HepG2 (cell line): ENCODE data around the gene HPD. TPM values are rescaled to one million over a fixed set of nuclear protein-coding genes. Genes with fewer than 3 reads are reported as not detected.

Experiments used
- AGO1 ChIP-seq: fragments of 200-400 bp; formaldehyde crosslinking; IDR thresholded peaks from 2 replicates; pipeline ENCODE4 v1.6.1; 2017; ENCODE audit warnings: mild to moderate bottlenecking, low read depth, low read length, moderate library complexity; ENCODE audit not compliant: poor library complexity, severe bottlenecking
- DNMT3B ChIP-seq: conservative IDR thresholded peaks from 2 replicates; pipeline ENCODE4 v1.6.1; 2016; ENCODE audit warnings: missing biosample characterization, control low read depth
- DR1 ChIP-seq: sonication (generic); formaldehyde crosslinking; IDR thresholded peaks from 2 replicates; pipeline ENCODE4 v1.8.0; 2021; ENCODE audit warnings: mild to moderate bottlenecking, missing genetic modification reagents, inconsistent platforms
- GPN1 ChIP-seq: sonication (generic); formaldehyde crosslinking; IDR thresholded peaks from 2 replicates; pipeline ENCODE4 v1.5.1; 2020; ENCODE audit warnings: missing genetic modification reagents, borderline replicate concordance
- IKZF1 ChIP-seq: fragments of 450-650 bp; IDR thresholded peaks from 2 replicates; pipeline ENCODE4 v1.7.1; 2016
- KDM1A ChIP-seq: IDR thresholded peaks from 2 replicates; pipeline ENCODE4 v1.6.1; 2016; ENCODE audit warnings: missing compliant biosample characterization
- MIXL1 ChIP-seq: IDR thresholded peaks from 2 replicates; pipeline ENCODE4 v1.6.1; 2016
- MTA1 ChIP-seq: sonication (generic); formaldehyde crosslinking; IDR thresholded peaks from 2 replicates; pipeline ENCODE4 v1.4.0; 2020; ENCODE audit warnings: missing genetic modification reagents, mild to moderate bottlenecking, borderline replicate concordance
- NPAS2 ChIP-seq: sonication (generic); formaldehyde crosslinking; IDR thresholded peaks from 2 replicates; pipeline ENCODE4 v1.8.0; 2022; ENCODE audit warnings: mild to moderate bottlenecking, missing genetic modification reagents, borderline replicate concordance
- REXO4 ChIP-seq: sonication (generic); formaldehyde crosslinking; IDR thresholded peaks from 2 replicates; pipeline ENCODE4 v1.8.0; 2022; ENCODE audit warnings: missing genetic modification reagents, mild to moderate bottlenecking, borderline replicate concordance
- RNF2 ChIP-seq: fragments of 450-650 bp; conservative IDR thresholded peaks from 2 replicates; pipeline ENCODE4 v1.6.1; 2016; ENCODE audit warnings: low read depth
- SIX1 ChIP-seq: sonication (generic); formaldehyde crosslinking; IDR thresholded peaks from 2 replicates; pipeline ENCODE4 v1.4.0; 2020; ENCODE audit warnings: missing genetic modification reagents, borderline replicate concordance
- SRY ChIP-seq: sonication (generic); formaldehyde crosslinking; IDR thresholded peaks from 2 replicates; pipeline ENCODE4 v1.8.0; 2022; ENCODE audit warnings: mild to moderate bottlenecking, missing genetic modification reagents
- TBX2 ChIP-seq: sonication (generic); formaldehyde crosslinking; IDR thresholded peaks from 2 replicates; pipeline ENCODE4 v1.5.0; 2020; ENCODE audit warnings: missing genetic modification reagents, mild to moderate bottlenecking, borderline replicate concordance
- TEAD2 ChIP-seq: sonication (generic); formaldehyde crosslinking; IDR thresholded peaks from 2 replicates; pipeline ENCODE4 v1.9.0; 2021; ENCODE audit warnings: missing genetic modification reagents
- ZBTB20 ChIP-seq: sonication (generic); formaldehyde crosslinking; IDR thresholded peaks from 2 replicates; pipeline ENCODE4 v1.8.1; 2023; ENCODE audit warnings: missing genetic modification reagents, low read depth, mild to moderate bottlenecking, borderline replicate concordance
- ZFP90 ChIP-seq: sonication (generic); formaldehyde crosslinking; IDR thresholded peaks from 2 replicates; pipeline ENCODE4 v1.8.0; 2022; ENCODE audit warnings: missing genetic modification reagents, mild to moderate bottlenecking, inconsistent platforms, borderline replicate concordance
- ZMAT3 ChIP-seq: sonication (generic); formaldehyde crosslinking; conservative IDR thresholded peaks from 2 replicates; pipeline ENCODE4 v1.7.0; 2021; ENCODE audit warnings: missing genetic modification reagents
- ZNF441 ChIP-seq: sonication (generic); formaldehyde crosslinking; IDR thresholded peaks from 2 replicates; pipeline ENCODE4 v1.7.0; 2021; ENCODE audit warnings: missing genetic modification reagents, borderline replicate concordance
- ZNF484 ChIP-seq: sonication (generic); formaldehyde crosslinking; IDR thresholded peaks from 2 replicates; pipeline ENCODE4 v1.5.1; 2020; ENCODE audit warnings: mild to moderate bottlenecking, low read depth, missing genetic modification reagents, borderline replicate concordance
- ZNF589 ChIP-seq: sonication (generic); formaldehyde crosslinking; conservative IDR thresholded peaks from 2 replicates; pipeline ENCODE4 v1.8.0; 2022; ENCODE audit warnings: mild to moderate bottlenecking, moderate library complexity, missing genetic modification reagents
- ZNF660 ChIP-seq: sonication (generic); formaldehyde crosslinking; IDR thresholded peaks from 2 replicates; pipeline ENCODE4 v1.5.1; 2020; ENCODE audit warnings: mild to moderate bottlenecking, low read depth, missing genetic modification reagents, borderline replicate concordance
- ZSCAN12 ChIP-seq: sonication (generic); formaldehyde crosslinking; IDR thresholded peaks from 2 replicates; pipeline ENCODE4 v1.9.0; 2021; ENCODE audit warnings: mild to moderate bottlenecking, missing genetic modification reagents
- polyA plus RNA-seq, 8 experiments: library from polyadenylated mRNA; depleted of rRNA in 3 of 8; stranded (reverse) in 7 of 8; unstranded in 1 of 8; fragments of >200 nt; fragmentation: Illumina TruSeq in 4 of 8; extraction: Trizol in 4 of 8; gene quantifications; 2 replicates each; pipeline versions ENCODE4 v1.2.1 to v1.2.3, GENCODE V29; 2011 to 2016; ENCODE audit warnings: low read depth in 4 of 8, missing spikeins in 1 of 8, mixed read lengths in 1 of 8; ENCODE audit not compliant: insufficient read depth in 1 of 8
- total RNA-seq, 5 experiments: library from RNA; depleted of rRNA; stranded (reverse); fragments of >200 nt; fragmentation: Illumina TruSeq; extraction: Trizol; gene quantifications; 2 replicates each; pipeline ENCODE4 v1.2.3, GENCODE V29; 2016; ENCODE audit warnings: low read depth in 1 of 5
- TF ChIP-seq, protein P1 (sequence below): IDR thresholded peaks from 2 replicates; pipeline ENCODE4 v1.6.1; 2016; ENCODE audit warnings: missing compliant biosample characterization, missing genetic modification reagents, borderline replicate concordance
- TF ChIP-seq, protein P2 (sequence below): sonication (generic); formaldehyde crosslinking; IDR thresholded peaks from 2 replicates; pipeline ENCODE4 v1.4.0; 2020; ENCODE audit warnings: mild to moderate bottlenecking, missing genetic modification reagents

The HPD gene
- total and polyA plus RNA-seq, 2 of the 13 experiments (the other 11 are each of a cell fraction or from before 2014, with no cell fraction given) = 120 to 195 TPM

DNA sequence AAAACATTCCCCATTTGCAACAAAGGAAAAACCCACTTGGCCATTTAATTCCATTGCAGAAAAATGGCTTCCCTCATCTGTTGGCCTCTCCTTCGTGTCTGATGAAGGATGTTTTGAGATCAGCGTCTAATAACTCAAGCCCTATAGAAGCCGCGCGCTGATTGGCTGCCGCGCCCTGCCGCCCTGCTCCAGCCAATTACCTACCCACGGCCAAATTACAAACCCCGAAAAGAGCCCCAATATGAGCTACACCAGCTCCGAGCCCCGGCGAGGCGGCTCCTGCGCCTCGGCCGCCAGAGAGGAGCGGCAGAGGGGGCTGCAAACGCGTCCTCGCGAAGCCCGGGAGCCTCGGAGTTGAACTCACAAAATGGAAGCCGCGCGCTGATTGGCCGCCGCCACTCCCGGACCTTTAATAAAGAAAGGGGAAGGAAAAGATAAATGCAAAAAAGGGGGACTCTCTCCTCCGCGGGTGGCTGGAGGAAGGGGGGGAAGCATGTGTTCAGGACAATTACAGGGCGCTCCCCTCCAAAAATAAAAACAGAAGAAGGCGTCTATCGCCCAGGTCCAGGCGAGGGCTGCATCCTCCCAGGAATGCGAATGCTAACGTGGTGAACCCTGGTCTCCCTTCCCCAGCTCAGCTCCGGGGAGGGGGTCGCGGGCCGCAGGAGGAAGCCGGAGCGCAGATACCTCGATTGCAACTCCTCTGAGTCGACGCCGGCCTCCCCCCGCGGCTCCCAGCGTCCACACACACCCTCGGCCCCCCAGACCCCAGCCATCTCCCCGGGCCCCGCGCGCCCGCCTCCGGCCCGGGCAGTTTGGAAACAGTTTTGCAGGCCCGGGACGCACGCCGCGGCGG, 55.6 kb downstream of the HPD start (continued):
- TF ChIP-seq ZFP90 (CRISPR knock-in tag) = no peak
- TF ChIP-seq TBX2 = peak; percentile 56; the same call in 1 of the 2 replicates
- TF ChIP-seq ZMAT3 = no peak
- no peak for TF ChIP-seq TEAD2 (CRISPR knock-in tag)
- no peak for TF ChIP-seq SIX1
- TF ChIP-seq DR1 (CRISPR knock-in tag) = peak; percentile 94
- no peak for TF ChIP-seq ZNF484 (CRISPR knock-in tag)
- TF ChIP-seq ZNF589 = no peak
- TF ChIP-seq KDM1A = no peak
- TF ChIP-seq, protein P1, sequence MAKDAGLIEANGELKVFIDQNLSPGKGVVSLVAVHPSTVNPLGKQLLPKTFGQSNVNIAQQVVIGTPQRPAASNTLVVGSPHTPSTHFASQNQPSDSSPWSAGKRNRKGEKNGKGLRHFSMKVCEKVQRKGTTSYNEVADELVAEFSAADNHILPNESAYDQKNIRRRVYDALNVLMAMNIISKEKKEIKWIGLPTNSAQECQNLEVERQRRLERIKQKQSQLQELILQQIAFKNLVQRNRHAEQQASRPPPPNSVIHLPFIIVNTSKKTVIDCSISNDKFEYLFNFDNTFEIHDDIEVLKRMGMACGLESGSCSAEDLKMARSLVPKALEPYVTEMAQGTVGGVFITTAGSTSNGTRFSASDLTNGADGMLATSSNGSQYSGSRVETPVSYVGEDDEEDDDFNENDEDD (CRISPR knock-in tag) = peak; percentile 62; the same call in 1 of the 2 replicates
- TF ChIP-seq ZSCAN12 = 0 out of 2 replicates have a peak, but pooled peaks have one; percentile 13
- no peak; the same call in 1 of the 2 replicates for TF ChIP-seq SRY
- TF ChIP-seq AGO1 = no peak
- TF ChIP-seq NPAS2 = no peak
- no peak; the same call in 1 of the 2 replicates for TF ChIP-seq ZNF441 (CRISPR knock-in tag)
- TF ChIP-seq, protein P2, sequence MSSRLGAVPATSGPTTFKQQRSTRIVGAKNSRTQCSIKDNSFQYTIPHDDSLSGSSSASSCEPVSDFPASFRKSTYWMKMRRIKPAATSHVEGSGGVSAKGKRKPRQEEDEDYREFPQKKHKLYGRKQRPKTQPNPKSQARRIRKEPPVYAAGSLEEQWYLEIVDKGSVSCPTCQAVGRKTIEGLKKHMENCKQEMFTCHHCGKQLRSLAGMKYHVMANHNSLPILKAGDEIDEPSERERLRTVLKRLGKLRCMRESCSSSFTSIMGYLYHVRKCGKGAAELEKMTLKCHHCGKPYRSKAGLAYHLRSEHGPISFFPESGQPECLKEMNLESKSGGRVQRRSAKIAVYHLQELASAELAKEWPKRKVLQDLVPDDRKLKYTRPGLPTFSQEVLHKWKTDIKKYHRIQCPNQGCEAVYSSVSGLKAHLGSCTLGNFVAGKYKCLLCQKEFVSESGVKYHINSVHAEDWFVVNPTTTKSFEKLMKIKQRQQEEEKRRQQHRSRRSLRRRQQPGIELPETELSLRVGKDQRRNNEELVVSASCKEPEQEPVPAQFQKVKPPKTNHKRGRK (CRISPR knock-in tag) = no peak
- no peak for TF ChIP-seq IKZF1
- peak; percentile 76 for TF ChIP-seq MIXL1 (CRISPR knock-in tag)
- TF ChIP-seq REXO4 = no peak
- TF ChIP-seq ZNF660 (CRISPR knock-in tag) = no peak
- TF ChIP-seq ZBTB20 (CRISPR knock-in tag) = peak; percentile 48; the same call in 1 of the 2 replicates
- no peak for TF ChIP-seq RNF2
- peak; percentile 64; the same call in 1 of the 2 replicates for TF ChIP-seq MTA1 (CRISPR knock-in tag)
- TF ChIP-seq GPN1 (CRISPR knock-in tag) = no peak
- TF ChIP-seq DNMT3B (CRISPR knock-in tag) = no peak; the same call in 1 of the 2 replicates
